ENCODE data around the gene PRIM1.
"Not testable (repeated sequence)": the region's sequence is repeated elsewhere in the genome, so short reads cannot be mapped to it uniquely, and the experiment has no call there.

PRIM1 gene

DNA sequence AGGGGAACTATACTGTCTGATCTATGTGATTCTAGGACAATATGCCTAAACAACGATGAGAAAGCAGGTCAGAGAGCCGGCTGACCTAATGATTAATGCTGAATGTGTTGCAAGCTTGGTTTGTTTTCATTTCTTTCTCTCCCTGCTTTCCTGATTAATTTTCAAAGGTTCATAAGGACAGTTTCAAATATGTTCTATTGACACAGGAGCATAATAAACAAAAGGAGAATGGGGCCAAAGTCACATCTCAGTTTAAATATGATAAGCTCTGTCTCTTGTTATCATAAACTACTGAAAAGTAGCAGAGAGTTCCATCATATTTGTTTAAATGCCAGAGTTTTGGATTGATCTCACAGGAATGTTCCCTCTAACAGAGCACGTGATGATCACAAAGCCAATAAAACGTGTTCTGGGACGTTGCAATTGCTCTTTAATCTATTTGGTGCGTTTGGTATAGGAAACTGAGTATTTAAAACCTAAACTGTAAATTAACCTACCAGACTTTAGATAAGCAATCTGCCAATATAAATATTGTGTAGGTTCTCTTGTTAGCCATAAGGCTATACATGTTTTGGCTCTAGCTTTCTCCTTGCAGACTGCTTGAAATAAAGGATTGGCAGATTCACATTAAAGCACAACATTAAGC, 7.3 kb upstream of the PRIM1 start:
- DNase-seq = no peak

DNA sequence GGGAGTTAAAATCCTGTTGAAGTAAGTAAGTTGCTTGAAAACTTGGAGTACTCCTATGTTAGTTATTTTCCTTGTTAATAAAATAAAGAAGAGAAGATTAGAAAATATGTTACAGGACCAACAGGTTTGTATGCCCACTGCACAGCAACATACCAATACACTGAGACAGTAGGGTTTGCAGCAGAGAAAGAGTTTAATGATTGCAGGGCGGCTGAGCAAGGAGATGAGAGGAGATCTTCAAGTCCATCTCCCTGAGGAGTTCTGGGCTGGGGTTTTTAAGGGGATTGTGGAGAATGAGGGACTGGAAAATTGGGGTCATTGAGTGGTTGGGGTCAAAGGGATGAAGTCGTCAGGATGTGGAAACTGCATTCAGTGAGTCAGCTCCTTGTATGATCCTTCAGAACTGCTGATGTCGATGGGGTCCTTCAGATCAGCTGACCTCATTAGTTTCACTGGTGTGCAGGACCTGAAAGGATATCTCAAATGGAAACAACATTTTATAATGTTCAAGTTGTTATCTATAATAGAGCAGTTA, 6.7 kb upstream of the PRIM1 start:
- DNase-seq = no peak

DNA sequence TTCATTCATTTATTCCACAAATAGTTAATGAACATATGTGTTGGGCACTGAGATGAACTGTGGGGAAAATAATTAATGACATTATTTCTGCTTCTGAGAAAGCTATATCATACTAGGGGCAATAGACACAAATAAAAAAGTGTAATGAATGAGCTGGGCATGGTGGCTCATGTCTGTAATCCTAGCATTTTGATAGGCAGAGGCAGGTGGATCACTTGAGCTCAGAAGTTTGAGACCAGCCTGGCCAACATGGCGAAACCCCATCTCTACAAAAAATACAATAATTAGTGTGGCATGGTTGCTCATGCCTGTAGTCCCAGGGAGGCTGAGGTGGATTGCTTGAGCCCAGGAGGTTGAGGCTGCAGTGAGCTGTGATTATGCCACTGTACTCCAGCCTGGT, 5.8 kb upstream of the PRIM1 start:
- DNase-seq = not testable (repeated sequence)

DNA sequence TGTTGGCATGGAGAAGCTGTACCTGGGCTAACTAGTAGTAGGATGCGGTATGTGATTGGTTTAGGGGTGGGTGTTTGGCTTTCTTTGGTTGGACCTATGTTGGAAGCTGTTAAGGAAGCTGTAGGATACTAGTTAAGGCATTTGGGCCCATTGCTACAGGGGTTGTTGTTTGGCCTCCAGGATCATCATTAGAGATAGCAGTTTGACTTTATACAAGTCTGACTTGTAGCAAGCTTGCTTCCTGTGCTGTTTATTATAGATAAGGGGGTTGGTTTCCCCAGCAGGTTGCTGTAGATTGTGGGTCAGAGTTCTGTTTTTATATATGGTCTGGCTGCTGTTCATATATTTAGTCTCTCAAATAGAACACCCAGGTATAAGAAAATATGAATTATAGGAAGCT, 1.4 kb upstream of the PRIM1 start:
- no peak for DNase-seq

DNA sequence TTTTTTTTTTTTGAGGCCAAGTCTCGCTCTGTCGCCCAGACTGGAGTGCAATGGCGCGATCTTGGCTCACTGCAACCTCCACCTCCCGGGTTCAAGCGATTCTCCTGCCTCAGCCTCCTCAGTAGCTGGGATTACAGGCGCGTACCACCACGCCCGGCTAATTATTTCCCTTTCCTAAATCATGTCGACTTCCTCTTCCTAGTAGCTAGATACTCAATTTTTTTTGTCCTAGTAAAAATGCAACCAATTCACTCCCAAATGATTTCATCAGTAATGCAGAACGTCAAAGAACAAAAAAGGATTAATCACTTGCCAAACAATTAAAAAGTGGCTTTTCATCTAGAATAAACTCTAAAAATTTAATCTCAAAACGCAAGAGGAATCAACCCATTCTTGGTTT, 1.5 kb downstream of the PRIM1 start:
- not testable (repeated sequence) for DNase-seq

DNA sequence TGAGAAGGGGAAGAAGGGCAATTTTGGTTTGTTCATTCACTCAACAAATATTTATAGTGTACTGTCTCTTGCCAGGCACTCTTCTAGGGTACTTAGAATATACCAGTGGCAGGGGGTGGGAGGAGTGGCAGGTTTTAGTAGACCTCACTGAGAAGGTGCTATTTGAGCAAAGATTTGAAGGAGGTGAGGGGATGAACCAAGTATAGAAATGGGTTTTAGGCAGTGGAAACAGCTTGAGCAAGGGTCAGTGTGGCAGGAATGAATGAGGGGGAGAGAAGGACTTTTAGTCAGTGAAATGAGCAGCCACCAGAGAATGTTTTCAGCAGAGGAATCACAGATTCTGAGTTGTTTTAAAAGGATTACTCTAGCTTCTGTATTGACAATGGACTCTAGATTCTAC, 2.3 kb downstream of the PRIM1 start:
- DNase-seq = no peak

DNA sequence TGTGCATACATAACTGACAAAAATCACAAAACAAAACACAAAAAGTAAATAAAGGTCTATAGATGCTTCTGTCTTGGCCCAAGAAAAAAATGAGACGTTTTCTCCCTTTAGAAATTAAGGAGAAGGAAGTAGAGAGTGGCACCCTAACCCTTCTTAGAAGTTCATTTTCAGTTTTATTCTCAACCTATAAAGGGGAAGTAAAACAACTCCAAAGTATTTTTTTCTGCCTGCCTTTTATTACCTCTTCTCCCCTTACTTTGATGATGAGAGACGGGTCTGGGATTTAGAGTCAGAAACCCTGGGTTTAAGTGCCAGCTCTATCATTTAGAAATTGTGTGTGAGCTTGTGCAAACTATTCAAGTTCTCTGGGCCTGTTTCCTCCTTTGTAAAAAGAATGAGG, 2.8 kb downstream of the PRIM1 start:
- DNase-seq = no peak

DNA sequence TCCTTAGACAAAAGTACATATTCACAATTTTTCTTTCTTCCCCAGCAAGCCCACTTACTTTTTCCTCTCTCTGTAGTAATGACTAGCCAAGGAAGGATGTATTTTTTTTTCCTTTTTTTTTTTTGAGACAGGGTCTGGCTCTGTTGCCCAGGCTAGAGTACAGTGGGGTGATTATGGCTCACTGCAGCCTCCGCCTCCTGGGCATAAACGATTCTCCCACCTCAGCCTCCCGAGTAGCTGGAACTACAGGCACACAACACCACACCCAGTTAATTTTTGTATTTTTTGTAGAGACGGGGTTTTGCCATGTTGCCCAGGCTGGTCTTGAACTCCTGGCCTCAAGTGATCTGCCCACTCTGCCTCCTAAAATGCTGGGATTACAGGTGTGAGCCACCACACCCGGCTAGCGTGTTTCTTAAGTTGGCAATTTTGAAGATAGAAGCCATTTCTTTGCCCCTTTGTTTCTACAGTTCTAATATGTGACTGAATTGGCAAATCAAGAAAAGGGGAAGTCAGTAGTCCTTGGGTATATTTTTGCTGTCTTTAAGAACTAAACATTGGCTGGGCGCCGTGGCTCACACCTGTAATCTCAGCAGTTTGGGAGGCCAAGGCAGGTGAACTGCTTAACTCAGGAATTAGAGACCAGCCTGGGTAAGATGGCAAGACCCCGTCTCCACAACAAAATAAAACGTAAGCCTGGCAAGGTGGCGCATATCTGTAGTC, 23.8 kb downstream of the PRIM1 start:
- DNase-seq = no peak

DNA sequence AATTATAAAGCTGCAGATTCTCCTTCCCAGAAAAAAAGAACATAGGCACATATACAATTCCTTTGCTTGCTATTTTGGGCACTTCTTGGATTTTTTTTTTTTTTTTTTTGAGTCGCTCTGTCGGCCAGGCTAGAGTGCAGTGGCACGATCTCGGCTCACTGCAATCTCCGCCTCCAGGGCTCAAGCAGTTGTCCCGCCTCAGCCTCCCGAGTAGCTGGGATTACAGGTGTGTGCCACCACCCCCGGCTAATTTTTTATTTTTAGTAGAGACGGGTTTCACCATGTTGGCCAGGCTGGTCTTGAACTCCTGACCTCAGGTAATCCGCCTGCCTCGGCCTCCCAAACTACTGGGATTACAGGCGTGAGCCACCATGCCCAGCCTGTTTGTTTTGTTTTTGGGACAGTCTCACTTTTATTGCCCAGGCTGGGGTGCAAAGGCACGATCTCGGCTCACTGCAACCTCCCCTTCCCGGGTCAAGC, 25.9 kb downstream of the PRIM1 start:
- DNase-seq = not testable (repeated sequence)

DNA sequence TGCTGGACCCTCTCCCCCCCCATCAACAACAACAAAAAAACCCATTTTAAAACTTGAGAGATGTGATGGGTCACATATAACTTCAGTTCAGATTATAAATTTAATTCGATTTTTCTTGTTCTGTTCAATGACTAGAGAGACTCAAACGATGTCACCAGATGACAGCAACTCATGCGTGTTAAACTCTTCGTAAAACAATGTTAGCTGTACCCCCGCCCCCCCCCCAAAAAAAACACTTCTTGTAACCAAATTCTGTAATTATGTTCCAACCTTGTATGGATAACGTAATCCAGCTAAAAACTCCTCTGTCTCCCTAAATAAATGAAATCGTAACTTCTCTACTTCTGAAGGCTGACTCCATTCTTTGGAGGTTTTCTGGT, 26.4 kb downstream of the PRIM1 start:
- DNase-seq = no peak

DNA sequence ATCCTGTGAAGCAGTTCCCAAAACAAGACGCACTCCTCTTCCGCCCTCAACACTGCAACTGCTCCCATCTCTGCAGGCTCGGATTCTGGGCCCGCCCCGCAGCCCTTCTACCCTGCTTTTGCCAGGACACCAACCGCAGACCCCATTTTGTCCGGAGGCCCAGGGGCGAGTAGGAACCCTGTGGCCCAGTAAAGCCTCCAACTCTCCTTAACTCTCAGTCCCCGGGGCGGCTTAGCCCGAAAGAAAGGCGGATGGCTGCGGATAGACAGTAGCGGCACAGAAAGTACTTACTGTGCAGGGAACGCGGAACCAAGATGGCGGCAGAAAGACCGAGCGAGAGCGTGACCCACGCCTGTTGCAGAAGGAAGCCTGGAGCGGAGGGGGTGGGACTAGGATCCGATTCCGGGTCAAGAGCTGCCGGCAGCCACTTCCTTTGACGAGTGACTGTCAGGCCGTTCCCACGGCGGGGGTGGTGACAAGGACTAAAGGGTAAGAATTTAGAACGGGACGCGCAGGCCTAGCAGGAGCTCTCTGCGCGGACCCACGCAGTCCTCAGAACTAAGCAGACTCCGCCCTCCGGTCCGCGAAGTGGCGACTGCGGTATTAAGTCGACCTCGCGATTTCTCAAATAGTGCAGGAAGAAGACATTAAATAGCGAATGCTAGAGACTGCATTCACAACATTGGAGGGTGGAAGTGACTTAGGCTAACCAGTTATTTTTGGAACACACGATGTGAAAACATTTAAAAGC, 27.0 kb downstream of the PRIM1 start, which contains the start of gene NACA:
TSS of gene NACA (minus strand) at position 328 of the 751 bp plus-strand sequence. CDS start 778 bp downstream, outside the sequence.
- DNase-seq = peak; percentile 98

DNA sequence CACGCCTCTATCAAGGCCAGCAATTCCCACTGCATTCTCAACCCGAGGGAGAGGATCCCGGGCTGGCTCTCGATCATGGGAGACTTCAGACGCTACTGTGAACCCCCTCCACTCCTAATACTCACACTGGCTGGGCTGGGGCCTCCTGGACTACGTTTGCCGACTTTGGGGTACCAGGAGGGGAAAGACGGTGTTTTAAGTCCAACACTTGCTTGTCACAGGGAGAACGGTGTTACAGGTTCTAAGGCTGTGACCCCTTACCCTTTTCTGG, 27.5 kb downstream of the PRIM1 start:
- no peak for DNase-seq

DNA sequence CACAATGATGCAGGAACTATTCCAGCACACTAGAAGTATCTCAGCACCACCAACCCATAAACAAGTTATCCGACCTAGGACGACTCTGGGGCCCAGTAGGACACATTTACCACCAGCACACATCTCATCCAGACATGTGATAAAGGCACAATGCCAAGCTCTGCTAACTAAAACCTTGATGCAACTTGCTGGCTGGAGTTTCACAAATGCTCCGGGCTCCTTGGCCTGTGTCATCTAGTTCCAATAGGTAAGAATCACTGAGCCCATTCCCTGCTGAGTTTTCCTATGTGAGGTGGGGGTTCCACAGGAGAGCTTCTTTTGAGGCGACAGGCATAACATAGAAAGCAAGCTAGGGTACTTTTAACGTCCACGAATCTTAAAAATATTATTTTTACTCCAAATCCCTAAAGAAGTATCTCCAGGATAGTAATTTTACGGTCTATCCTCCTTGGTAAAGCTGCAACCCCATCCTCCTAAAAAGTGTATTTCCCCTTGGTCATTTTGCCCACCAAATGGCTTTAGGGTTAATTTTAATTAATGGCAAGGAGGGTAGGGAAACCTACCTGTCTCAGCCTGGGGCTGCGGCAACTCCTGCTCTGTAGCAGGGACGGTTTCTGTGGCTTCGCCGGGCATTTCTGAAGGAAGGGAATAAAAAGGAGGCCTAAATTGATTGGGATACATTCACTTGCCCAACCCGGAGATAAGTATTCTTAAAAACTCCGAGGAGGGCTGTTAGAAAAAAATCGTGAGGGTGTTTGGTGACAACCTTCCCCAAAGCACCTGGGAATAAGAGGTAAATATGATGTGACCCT, 28.0 kb downstream of the PRIM1 start:
- peak; percentile 71 for DNase-seq

DNA sequence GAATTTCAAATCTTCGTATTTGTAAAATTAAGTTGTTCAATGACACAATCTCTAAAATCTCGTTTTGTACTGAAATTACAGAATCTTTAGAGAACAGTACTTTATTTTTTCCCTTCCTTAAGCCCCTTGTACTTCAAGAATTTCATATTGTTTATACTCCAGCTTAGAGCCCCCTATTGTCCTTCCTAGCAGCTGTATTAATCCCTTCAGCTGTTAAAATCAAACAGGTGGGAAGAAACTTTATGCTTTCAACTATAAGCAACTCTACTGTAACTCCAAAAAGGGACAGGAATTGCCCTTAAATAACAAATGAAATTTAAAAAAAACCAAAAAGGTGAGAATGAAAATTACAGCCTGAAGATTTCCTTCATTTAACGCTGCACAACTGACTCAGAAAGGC, 28.8 kb downstream of the PRIM1 start:
- DNase-seq = no peak

DNA sequence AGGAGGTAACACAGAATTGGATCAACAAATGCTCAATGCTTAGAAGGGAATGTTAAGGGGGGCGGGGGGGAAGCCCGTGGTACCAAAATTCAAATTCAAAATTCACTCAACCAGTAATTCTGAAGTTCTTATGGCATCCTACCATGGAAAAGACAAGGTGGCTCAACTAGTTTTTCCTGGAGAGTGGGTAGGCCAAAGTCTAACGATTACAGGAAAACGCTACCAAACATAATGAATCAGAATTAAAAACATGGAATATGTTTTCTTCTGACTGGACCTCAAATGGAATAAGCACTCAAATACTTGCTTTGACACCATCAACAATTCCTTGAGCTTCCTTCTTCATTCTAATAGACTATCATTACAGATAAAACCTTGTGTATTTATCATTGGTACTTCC, 29.3 kb downstream of the PRIM1 start:
- no peak for DNase-seq

DNA sequence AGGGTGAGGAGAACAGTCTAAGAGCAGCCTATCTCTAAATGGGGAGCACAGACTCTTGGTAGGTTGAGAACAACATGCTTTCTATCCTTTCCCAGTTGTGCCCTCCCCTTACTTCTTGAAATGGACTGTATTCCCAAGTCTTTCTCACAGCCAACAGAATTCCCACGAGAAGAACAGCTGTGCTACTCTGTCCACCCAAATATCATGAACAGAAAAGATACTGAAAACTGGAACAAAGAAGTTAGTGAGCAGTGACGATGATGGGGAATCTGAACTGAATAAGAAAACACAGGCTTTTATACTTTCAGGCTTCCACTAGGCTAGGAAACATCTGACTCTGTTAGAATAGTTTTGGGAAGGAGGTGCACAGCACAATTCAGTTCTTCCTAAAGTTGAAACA, 30.4 kb downstream of the PRIM1 start:
- DNase-seq = no peak

DNA sequence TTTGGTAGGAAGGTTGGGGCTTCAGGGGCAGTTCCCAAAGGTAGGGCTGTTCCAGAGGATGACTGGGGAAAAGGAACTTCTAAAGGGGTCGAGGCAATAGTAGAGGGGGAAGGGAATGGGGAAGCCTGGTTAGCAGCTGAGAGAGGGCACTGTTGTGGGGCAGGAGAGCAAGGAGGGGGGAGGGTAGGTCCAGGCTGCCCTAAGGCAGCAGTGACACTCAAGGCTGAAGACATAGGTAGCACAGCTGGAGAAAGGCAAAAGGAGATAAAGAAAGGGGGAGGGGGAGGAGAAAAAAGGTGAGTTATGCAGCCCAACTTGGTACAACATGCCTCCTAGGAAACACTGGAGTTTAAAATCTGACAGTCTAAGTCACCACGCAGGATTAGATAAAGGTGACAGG, 30.9 kb downstream of the PRIM1 start:
- DNase-seq = no peak

DNA sequence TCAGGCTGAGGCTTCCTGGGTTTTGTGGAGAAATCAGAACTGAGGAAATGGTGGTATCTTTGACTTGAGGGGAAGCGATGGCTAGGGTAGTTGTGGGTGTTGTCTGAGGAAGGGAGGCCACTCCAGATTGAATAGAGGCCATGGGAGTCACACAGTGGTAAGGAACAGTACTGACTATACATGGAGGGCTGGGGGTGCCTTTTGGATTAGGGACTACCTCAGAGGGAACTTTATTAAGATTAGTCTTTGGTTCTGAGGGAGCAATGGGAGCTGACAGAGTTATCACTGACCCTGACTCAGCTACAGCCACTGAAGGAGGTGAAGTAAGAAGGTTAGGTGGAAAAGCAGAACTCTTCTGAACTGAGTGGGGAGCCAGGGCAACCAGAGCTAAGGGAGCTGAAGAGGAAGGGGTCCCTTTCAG, 31.4 kb downstream of the PRIM1 start:
- no peak for DNase-seq

DNA sequence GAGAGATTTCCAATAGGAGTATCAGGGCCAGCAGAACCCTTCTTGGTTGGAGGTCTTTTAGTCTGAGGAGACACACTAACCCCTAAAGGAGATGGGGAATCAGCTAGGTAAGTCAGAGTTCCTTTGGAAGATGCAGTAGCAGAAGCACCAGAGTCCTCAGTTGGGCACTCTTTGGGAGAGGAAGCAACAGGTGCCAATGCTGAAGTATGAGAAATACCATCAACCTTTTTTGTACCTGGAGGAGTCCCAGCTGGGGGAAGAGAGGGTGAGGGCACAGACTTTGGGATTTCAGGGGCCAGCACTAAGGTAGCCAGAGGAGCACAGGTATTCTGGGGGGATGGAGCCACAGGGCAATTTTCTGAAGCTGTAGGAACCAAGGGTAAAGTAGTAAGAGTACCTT, 33.1 kb downstream of the PRIM1 start:
- no peak for DNase-seq

DNA sequence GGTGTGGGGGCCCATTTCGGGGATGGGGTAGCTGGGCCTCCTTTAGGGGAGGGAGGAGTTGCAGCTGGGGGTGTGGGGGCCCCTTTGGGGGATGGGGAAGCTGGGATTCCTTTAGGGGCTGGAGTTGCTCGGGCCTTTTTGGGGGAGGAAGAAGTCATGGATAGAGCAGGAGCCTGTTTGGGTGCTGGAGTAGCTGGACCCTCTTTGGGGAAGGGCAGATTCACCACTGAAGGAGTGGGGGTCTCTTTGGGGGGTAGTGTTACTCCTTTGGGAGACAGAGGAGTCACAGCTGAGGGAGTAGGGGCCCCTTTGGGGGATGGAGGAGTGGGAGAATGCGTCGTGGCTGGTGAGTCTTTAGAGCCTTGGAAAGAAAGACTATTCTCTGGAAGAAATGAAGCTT, 33.5 kb downstream of the PRIM1 start:
- DNase-seq = no peak

DNA sequence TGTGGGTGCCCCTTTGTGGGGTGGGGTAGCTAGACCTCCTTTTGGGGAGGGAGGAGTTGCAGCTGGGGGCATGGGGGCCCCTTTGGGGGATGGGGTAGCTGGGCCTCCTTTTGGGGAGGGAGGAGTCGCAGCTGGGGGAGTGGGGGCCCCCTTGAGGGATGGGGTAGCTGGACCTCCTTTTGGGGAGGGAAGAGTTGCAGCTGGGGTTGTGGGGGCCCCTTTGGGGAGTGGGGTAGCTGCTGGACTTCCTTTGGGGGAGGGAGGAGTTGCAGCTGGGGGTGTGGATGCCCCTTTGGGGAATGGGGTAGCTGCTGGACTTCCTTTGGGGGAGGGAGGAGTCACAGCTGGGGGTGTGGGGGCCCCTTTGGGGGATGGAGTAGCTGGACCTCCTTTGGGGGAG, 34.0 kb downstream of the PRIM1 start:
- DNase-seq = no peak

DNA sequence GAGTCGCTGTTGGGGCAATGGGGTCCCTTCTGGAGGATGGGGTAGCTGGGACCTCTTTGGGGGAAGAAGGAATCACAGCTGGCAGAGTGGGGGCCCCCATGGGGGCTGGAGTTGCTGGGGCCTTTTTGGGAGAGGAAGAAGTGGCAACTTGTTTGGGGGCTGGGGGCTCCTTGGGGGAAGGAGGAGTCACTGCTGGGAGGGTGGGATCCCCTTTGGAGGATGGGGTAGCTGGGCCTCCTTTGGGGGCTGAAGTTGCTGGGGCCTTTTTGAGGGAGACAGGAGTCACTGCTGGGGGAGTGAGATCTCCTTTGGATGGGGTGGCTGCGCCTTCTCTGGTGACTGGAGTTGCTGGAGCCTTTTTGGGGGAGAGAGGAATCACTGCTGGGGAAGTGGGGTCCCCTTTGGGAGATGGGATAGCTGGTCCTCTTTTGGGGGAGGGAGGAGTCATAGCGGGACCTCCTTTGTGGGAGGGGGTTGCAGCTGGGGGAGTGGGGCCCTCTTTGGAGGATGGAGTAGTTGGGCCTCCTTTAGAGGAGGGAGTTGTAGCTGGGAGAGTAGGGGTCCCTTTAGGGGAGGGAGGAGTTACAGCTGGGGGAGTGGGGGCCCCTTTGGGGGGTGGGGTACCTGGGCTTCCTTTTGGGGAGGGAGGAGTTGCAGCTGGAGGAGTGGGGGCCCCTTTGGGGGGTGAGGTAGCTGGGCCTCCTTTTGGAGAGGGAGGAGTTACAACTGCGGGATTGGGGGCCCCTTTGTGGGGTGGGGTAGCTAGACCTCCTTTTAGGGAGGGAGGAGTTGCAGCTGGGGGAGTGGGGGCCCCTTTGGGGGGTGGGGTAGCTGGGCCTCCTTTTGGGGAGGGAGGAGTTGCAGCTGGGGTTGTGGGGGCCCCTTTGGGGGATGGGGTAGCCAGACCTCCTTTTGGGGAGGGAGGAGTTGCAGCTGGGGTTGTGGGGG, 34.9 kb downstream of the PRIM1 start:
- no peak for DNase-seq
